ENCODE measurements around the gene TMEM175. TPM values are rescaled to one million over a fixed set of nuclear protein-coding genes. Genes with fewer than 3 reads are reported as not detected.

TMEM175 gene
- total and polyA plus RNA-seq, 4 donors: 23.7 to 43.7 (median 27.4) TPM

DNA sequence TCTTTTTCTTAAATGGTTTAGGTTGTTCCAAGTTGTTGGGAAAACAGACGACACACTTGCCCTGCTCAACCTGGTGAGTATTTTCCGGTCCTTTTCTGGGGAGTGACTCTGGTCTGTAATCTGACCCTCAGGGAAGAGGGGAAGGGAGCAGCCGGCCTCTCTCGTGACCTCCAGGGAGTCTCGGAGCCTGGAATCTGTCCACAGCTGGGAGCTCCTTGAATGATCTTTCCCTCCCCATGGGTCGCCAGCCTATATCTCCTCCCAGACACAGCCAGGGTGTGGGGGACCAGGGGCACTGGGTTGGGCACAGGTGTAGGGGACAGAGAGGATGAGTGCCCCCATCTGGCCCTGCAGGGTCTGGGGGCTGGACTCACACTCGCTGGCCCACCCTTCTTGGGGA lies 18.9 kb downstream of the TMEM175 start:
- no peaks in the 10 kb centered on the region for H3K9me3 ChIP-seq (ENCODE audit: control insufficient read depth in 4 of 4, insufficient read depth in 3 of 4, low read length in 3 of 4)
- DNase-seq: no peak
- no peak overlapping the region for H3K27ac ChIP-seq (ENCODE audit: low read depth in 1 of 2, low read length in 1 of 2)
- ATAC-seq (ENCODE audit: insufficient read depth, low FRiP score): no peak
- H3K9ac ChIP-seq (ENCODE audit: insufficient read depth in 1 of 2, low read length in 2 of 2): no peak overlapping the region
- H3K4me1 ChIP-seq (ENCODE audit: control insufficient read depth in 5 of 5, insufficient read depth in 5 of 5, low read length in 5 of 5): peaks cover 0 to 5% (median 0%) of the 10 kb centered on the region in 5 donors
- TF ChIP-seq, protein P1, sequence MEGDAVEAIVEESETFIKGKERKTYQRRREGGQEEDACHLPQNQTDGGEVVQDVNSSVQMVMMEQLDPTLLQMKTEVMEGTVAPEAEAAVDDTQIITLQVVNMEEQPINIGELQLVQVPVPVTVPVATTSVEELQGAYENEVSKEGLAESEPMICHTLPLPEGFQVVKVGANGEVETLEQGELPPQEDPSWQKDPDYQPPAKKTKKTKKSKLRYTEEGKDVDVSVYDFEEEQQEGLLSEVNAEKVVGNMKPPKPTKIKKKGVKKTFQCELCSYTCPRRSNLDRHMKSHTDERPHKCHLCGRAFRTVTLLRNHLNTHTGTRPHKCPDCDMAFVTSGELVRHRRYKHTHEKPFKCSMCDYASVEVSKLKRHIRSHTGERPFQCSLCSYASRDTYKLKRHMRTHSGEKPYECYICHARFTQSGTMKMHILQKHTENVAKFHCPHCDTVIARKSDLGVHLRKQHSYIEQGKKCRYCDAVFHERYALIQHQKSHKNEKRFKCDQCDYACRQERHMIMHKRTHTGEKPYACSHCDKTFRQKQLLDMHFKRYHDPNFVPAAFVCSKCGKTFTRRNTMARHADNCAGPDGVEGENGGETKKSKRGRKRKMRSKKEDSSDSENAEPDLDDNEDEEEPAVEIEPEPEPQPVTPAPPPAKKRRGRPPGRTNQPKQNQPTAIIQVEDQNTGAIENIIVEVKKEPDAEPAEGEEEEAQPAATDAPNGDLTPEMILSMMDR (IDR thresholded peaks at IDR 0.05; ENCODE audit: control extremely low read depth, extremely low read depth): no peak
- H3K27me3 ChIP-seq (ENCODE audit: control insufficient read depth in 3 of 3, insufficient read depth in 3 of 3, low read length in 2 of 3): no peaks in the 10 kb centered on the region
- 85 to 93% methylated on average over 7 of the region's 7 CpGs for WGBS, 2 donors
- H3K36me3 ChIP-seq (ENCODE audit: control insufficient read depth in 4 of 4, insufficient read depth in 4 of 4, low read length in 4 of 4): peaks cover 0 to 27% (median 4%) of the 10 kb centered on the region in 4 donors
- H3K4me3 ChIP-seq: no peak overlapping the region

DNA sequence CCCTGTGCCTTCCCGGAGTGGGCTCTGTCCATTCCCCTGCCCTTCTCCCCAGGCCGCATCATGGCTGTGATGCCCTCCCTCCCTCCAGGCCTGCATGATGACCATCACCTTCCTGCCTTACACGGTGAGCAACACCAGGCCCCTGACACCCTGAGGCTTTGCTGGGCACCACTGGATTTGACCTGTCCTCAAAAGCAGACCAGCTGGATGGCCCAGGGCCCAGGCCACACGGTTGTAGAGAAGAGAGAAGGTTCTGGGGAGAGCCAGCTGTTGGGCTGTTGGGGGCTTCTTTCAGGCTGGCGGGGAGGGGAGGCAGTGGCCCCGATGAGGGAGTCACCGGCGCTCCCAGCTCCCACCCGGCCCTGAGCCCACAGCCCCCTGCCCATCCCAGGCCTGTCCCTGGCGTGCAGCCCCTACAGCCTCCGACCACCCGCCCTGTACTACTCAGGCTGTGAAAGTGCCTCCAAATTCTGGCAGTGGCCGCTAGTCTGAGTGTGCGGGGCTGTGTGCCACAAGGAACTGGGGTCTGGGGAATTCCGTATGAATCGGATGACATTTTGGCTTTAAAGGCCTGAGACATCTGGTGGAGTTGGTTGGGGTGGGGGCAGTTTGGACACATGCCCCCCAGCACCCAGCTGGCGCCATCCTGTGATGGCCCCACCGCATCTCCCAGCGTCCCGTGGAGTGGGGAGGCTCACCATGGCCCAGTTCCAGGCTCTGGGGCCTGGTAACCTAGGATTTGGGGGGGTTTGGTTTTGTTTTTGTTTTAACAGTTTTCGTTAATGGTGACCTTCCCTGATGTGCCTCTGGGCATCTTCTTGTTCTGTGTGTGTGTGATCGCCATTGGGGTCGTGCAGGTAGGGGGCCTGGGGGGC lies 19.6 kb downstream of the TMEM175 start:
- DNase-seq: no peak
- H3K27me3 ChIP-seq (ENCODE audit: control insufficient read depth in 3 of 3, insufficient read depth in 3 of 3, low read length in 2 of 3): no peaks in the 10 kb centered on the region
- no peak for ATAC-seq (ENCODE audit: insufficient read depth, low FRiP score)
- 90 to 97% methylated on average over 23 of the region's 23 CpGs for WGBS, 2 donors
- no peaks in the 10 kb centered on the region for H3K9me3 ChIP-seq (ENCODE audit: control insufficient read depth in 4 of 4, insufficient read depth in 3 of 4, low read length in 3 of 4)
- H3K36me3 ChIP-seq (ENCODE audit: control insufficient read depth in 4 of 4, insufficient read depth in 4 of 4, low read length in 4 of 4): peaks cover 0 to 27% (median 4%) of the 10 kb centered on the region in 4 donors
- H3K27ac ChIP-seq (ENCODE audit: low read depth in 1 of 2, low read length in 1 of 2): no peak overlapping the region
- H3K4me3 ChIP-seq: no peak overlapping the region
- TF ChIP-seq, protein P1 (IDR thresholded peaks at IDR 0.05; ENCODE audit: control extremely low read depth, extremely low read depth): no peak
- H3K4me1 ChIP-seq (ENCODE audit: control insufficient read depth in 5 of 5, insufficient read depth in 5 of 5, low read length in 5 of 5): no peaks in the 10 kb centered on the region
- H3K9ac ChIP-seq (ENCODE audit: insufficient read depth in 1 of 2, low read length in 2 of 2): no peak overlapping the region

- H3K36me3 ChIP-seq (ENCODE audit: control insufficient read depth in 4 of 4, insufficient read depth in 4 of 4, low read length in 4 of 4): peaks cover 0 to 31% (median 4%) of the 10 kb centered on the region in 4 donors
- WGBS, 2 donors: 95 to 97% methylated on average over 28 of the region's 28 CpGs
- no peak overlapping the region for H3K27ac ChIP-seq (ENCODE audit: low read depth in 1 of 2, low read length in 1 of 2)
- TF ChIP-seq, protein P1 (IDR thresholded peaks at IDR 0.05; ENCODE audit: control extremely low read depth, extremely low read depth): no peak
- no peak overlapping the region for H3K4me3 ChIP-seq
- DNase-seq (no peak), ATAC-seq (ENCODE audit: insufficient read depth, low FRiP score) (no peak)
- no peaks in the 10 kb centered on the region for H3K27me3 ChIP-seq (ENCODE audit: control insufficient read depth in 3 of 3, insufficient read depth in 3 of 3, low read length in 2 of 3)
- no peak overlapping the region for H3K9ac ChIP-seq (ENCODE audit: insufficient read depth in 1 of 2, low read length in 2 of 2)
- no peaks in the 10 kb centered on the region for H3K9me3 ChIP-seq (ENCODE audit: control insufficient read depth in 4 of 4, insufficient read depth in 3 of 4, low read length in 3 of 4)
- H3K4me1 ChIP-seq (ENCODE audit: control insufficient read depth in 5 of 5, insufficient read depth in 5 of 5, low read length in 5 of 5): no peaks in the 10 kb centered on the region
Observed at GRCh38 chr4:952881-953573, 20.8 kb downstream of the TMEM175 start.
